ENCODE data around the gene SMCO4. TPM values are rescaled to one million over a fixed set of nuclear protein-coding genes. Genes with fewer than 3 reads are reported as not detected.

Gene SMCO4
- total RNA-seq, 1 experiment from 2014 or later: 14.1 TPM

GRCh38 chr11:93484716-93485115 lies 58.5 kb downstream of the SMCO4 start:
- DNase-seq (ENCODE audit: low read depth, low spot score) (no peak), ATAC-seq (no peak)
- Histone ChIP-seq H3K9me3 (ENCODE audit: control insufficient read depth, insufficient read depth, low read depth, low read length) (no peaks in the 10 kb centered on the region), H3K4me3 (ENCODE audit: low read depth in 2 of 2, low read length in 2 of 2) (no peak overlapping the region), H3K27me3 (ENCODE audit: control insufficient read depth, insufficient read depth, low read length) (no peaks in the 10 kb centered on the region), H3K36me3 (ENCODE audit: control insufficient read depth, insufficient read depth, low read length) (no peaks in the 10 kb centered on the region), H3K27ac (ENCODE audit: low read length) (no peak overlapping the region), H3K4me1 (ENCODE audit: control insufficient read depth, insufficient read depth, low read length) (no peaks in the 10 kb centered on the region)
- in situ Hi-C loops (cut with HindIII; ENCODE audit: low pct_unique_long_range_greater_than_20kb, low sequenced_read_pairs): no loop called here
- no peak for TF ChIP-seq CTCF (IDR thresholded peaks at IDR 0.05)
- no peak for TF ChIP-seq TCF7L2 (IDR thresholded peaks at IDR 0.05; ENCODE audit: low read depth, low read length)
- no peak for TF ChIP-seq REST (IDR thresholded peaks at IDR 0.05; ENCODE audit: insufficient read depth in 1 of 2, low read depth in 2 of 2, low read length in 1 of 2)
- TF ChIP-seq SIN3A (IDR thresholded peaks at IDR 0.05; ENCODE audit: borderline replicate concordance, insufficient read depth, low read depth, low read length): no peak
- no peak for TF ChIP-seq POLR2AphosphoS5 (IDR thresholded peaks at IDR 0.05; ENCODE audit: low read depth, low read length)
- ChIA-PET CTCF (interaction anchor here (0.6 kb wide), 1 partner anchor 1302 kb away, joined by 3 read pairs; no protein-coding TSS in a partner anchor), POLR2A (interaction anchor here (0.7 kb wide), 1 partner anchor 22 kb away, joined by 3 read pairs; no protein-coding TSS in a partner anchor)
- intact Hi-C loops (cut with micrococcal nuclease; ENCODE audit: unreplicated experiment): no loop called here
- no TSS peak for BruUV-seq (replicated peaks)

GRCh38 chr11:93482556-93482955 lies 60.6 kb downstream of the SMCO4 start:
- no peaks in the 10 kb centered on the region for H3K9me3 ChIP-seq (ENCODE audit: control insufficient read depth, insufficient read depth, low read depth, low read length)
- ChIA-PET CTCF (no interaction called here), POLR2A (no interaction called here)
- no peaks in the 10 kb centered on the region for H3K27me3 ChIP-seq (ENCODE audit: control insufficient read depth, insufficient read depth, low read length)
- H3K4me1 ChIP-seq (ENCODE audit: control insufficient read depth, insufficient read depth, low read length): no peaks in the 10 kb centered on the region
- TF ChIP-seq REST (IDR thresholded peaks at IDR 0.05; ENCODE audit: insufficient read depth in 1 of 2, low read depth in 2 of 2, low read length in 1 of 2) (no peak), TCF7L2 (IDR thresholded peaks at IDR 0.05; ENCODE audit: low read depth, low read length) (no peak), POLR2AphosphoS5 (IDR thresholded peaks at IDR 0.05; ENCODE audit: low read depth, low read length) (no peak), CTCF (IDR thresholded peaks at IDR 0.05) (no peak), SIN3A (IDR thresholded peaks at IDR 0.05; ENCODE audit: borderline replicate concordance, insufficient read depth, low read depth, low read length) (no peak)
- no peak overlapping the region for H3K4me3 ChIP-seq (ENCODE audit: low read depth in 2 of 2, low read length in 2 of 2)
- no peak overlapping the region for H3K27ac ChIP-seq (ENCODE audit: low read length)
- BruUV-seq (replicated peaks): no TSS peak
- DNase-seq (ENCODE audit: low read depth, low spot score) (no peak), ATAC-seq (no peak)
- in situ Hi-C loops (cut with HindIII; ENCODE audit: low pct_unique_long_range_greater_than_20kb, low sequenced_read_pairs): no loop called here
- H3K36me3 ChIP-seq (ENCODE audit: control insufficient read depth, insufficient read depth, low read length): no peaks in the 10 kb centered on the region
- intact Hi-C loops (cut with micrococcal nuclease; ENCODE audit: unreplicated experiment): no loop called here

All from Panc1 (cell line).